ENCODE results near the gene CTNNBL1. TPM values are rescaled to one million over a fixed set of nuclear protein-coding genes. Genes with fewer than 3 reads are reported as not detected.

CTNNBL1 gene
- total and polyA plus RNA-seq, 2 donors (not counting 1 experiment from before 2014, with no cell fraction given): 31.3 to 39.0 TPM

- Histone ChIP-seq H3K27me3 (ENCODE audit: control insufficient read depth, insufficient read depth, low read length) (no peaks in the 10 kb centered on the region), H3K4me1 (ENCODE audit: control insufficient read depth, extremely low read depth, insufficient read depth, low read length) (no peaks in the 10 kb centered on the region), H3K9me3 (ENCODE audit: control insufficient read depth, insufficient read depth, low read depth, low read length) (no peaks in the 10 kb centered on the region), H3K4me3 (replicated peaks in 1 of 4; ENCODE audit: control extremely low read depth in 1 of 4, insufficient read depth in 1 of 4, low read depth in 3 of 4, low read length in 4 of 4) (no peak overlapping the region), H3K9ac (ENCODE audit: insufficient read depth, low read length) (no peak overlapping the region), H2AFZ (ENCODE audit: low read length) (no peak overlapping the region), H3K27ac (ENCODE audit: insufficient read depth, low read length) (no peak overlapping the region), H3K4me2 (ENCODE audit: extremely low read depth, insufficient read depth, low read length) (no peak overlapping the region), H3K79me2 (ENCODE audit: control insufficient read depth, insufficient read depth, low read length) (no peaks in the 10 kb centered on the region), H3K36me3 (ENCODE audit: control insufficient read depth, insufficient read depth, low read length) (no peaks in the 10 kb centered on the region), H4K20me1 (ENCODE audit: control insufficient read depth, extremely low read depth, insufficient read depth, low read length) (no peaks in the 10 kb centered on the region)
- TF ChIP-seq, protein P1, sequence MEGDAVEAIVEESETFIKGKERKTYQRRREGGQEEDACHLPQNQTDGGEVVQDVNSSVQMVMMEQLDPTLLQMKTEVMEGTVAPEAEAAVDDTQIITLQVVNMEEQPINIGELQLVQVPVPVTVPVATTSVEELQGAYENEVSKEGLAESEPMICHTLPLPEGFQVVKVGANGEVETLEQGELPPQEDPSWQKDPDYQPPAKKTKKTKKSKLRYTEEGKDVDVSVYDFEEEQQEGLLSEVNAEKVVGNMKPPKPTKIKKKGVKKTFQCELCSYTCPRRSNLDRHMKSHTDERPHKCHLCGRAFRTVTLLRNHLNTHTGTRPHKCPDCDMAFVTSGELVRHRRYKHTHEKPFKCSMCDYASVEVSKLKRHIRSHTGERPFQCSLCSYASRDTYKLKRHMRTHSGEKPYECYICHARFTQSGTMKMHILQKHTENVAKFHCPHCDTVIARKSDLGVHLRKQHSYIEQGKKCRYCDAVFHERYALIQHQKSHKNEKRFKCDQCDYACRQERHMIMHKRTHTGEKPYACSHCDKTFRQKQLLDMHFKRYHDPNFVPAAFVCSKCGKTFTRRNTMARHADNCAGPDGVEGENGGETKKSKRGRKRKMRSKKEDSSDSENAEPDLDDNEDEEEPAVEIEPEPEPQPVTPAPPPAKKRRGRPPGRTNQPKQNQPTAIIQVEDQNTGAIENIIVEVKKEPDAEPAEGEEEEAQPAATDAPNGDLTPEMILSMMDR (conservative IDR thresholded peaks at IDR 0.05 in 1 of 2, IDR thresholded peaks at IDR 0.05 in 1 of 2; ENCODE audit: low read depth in 1 of 2, low read length in 2 of 2): no peak
- DNase-seq (ENCODE audit: low read depth in 2 of 2): no peak
Observed at GRCh38 chr20:37749620-37750403, 56.0 kb downstream of the CTNNBL1 start.

DNA sequence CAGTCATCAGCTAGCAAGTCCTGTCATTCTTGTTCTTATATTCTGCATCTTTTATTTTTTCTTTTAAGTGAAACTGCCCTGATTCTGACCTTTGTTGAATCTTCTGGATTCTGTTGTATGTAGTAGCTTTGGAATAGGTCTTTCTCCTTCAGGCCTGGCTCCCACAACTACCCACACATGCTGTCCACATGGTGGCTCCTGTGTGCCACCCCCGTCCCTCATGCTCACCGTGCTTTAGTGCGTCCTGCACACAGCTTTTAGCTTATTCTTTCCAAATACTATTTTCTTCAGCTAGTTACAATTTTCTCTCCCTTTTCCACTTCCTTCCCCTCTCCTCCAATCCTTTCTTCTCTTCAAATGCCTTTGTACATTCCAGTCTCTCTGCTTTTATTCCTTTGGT lies 61.8 kb downstream of the CTNNBL1 start:
- Histone ChIP-seq H3K4me2 (ENCODE audit: extremely low read depth, insufficient read depth, low read length) (no peak overlapping the region), H2AFZ (ENCODE audit: low read length) (no peak overlapping the region), H3K9ac (ENCODE audit: insufficient read depth, low read length) (no peak overlapping the region), H3K4me3 (replicated peaks in 1 of 4; ENCODE audit: control extremely low read depth in 1 of 4, insufficient read depth in 1 of 4, low read depth in 3 of 4, low read length in 4 of 4) (no peak overlapping the region), H3K36me3 (ENCODE audit: control insufficient read depth, insufficient read depth, low read length) (no peaks in the 10 kb centered on the region), H3K9me3 (ENCODE audit: control insufficient read depth, insufficient read depth, low read depth, low read length) (no peaks in the 10 kb centered on the region), H3K4me1 (ENCODE audit: control insufficient read depth, extremely low read depth, insufficient read depth, low read length) (no peaks in the 10 kb centered on the region), H3K27ac (ENCODE audit: insufficient read depth, low read length) (no peak overlapping the region), H4K20me1 (ENCODE audit: control insufficient read depth, extremely low read depth, insufficient read depth, low read length) (no peaks in the 10 kb centered on the region), H3K79me2 (ENCODE audit: control insufficient read depth, insufficient read depth, low read length) (no peaks in the 10 kb centered on the region), H3K27me3 (ENCODE audit: control insufficient read depth, insufficient read depth, low read length) (no peaks in the 10 kb centered on the region)
- no peak for DNase-seq (ENCODE audit: low read depth in 2 of 2)
- TF ChIP-seq EZH2 (IDR thresholded peaks at IDR 0.05; ENCODE audit: low read length, missing control alignments): no peak
- TF ChIP-seq, protein P1 (conservative IDR thresholded peaks at IDR 0.05 in 1 of 2, IDR thresholded peaks at IDR 0.05 in 1 of 2; ENCODE audit: low read depth in 1 of 2, low read length in 2 of 2): peak in 1 of 2 donors; percentile 5

- no peaks in the 10 kb centered on the region for H4K20me1 ChIP-seq (ENCODE audit: control insufficient read depth, extremely low read depth, insufficient read depth, low read length)
- no peaks in the 10 kb centered on the region for H3K79me2 ChIP-seq (ENCODE audit: control insufficient read depth, insufficient read depth, low read length)
- no peak overlapping the region for H3K4me3 ChIP-seq (replicated peaks in 1 of 4; ENCODE audit: control extremely low read depth in 1 of 4, insufficient read depth in 1 of 4, low read depth in 3 of 4, low read length in 4 of 4)
- no peaks in the 10 kb centered on the region for H3K9me3 ChIP-seq (ENCODE audit: control insufficient read depth, insufficient read depth, low read depth, low read length)
- no peak for DNase-seq (ENCODE audit: low read depth in 2 of 2)
- H3K27me3 ChIP-seq (ENCODE audit: control insufficient read depth, insufficient read depth, low read length): no peaks in the 10 kb centered on the region
- TF ChIP-seq EZH2 (IDR thresholded peaks at IDR 0.05; ENCODE audit: low read length, missing control alignments): no peak
- TF ChIP-seq, protein P1 (conservative IDR thresholded peaks at IDR 0.05 in 1 of 2, IDR thresholded peaks at IDR 0.05 in 1 of 2; ENCODE audit: low read depth in 1 of 2, low read length in 2 of 2): no peak
- H3K9ac ChIP-seq (ENCODE audit: insufficient read depth, low read length): no peak overlapping the region
- H3K36me3 ChIP-seq (ENCODE audit: control insufficient read depth, insufficient read depth, low read length): no peaks in the 10 kb centered on the region
- H3K4me2 ChIP-seq (ENCODE audit: extremely low read depth, insufficient read depth, low read length): no peak overlapping the region
- no peak overlapping the region for H3K27ac ChIP-seq (ENCODE audit: insufficient read depth, low read length)
- H3K4me1 ChIP-seq (ENCODE audit: control insufficient read depth, extremely low read depth, insufficient read depth, low read length): no peaks in the 10 kb centered on the region
- H2AFZ ChIP-seq (ENCODE audit: low read length): no peak overlapping the region
Observed at GRCh38 chr20:37756234-37756633, 62.4 kb downstream of the CTNNBL1 start.
